SK-N-MC (cell line): Measurements from ENCODE around the gene ZEB2.

Source experiments
- EZH2 ChIP-seq: fragments of 200-600 bp; sonication (generic); IDR thresholded peaks from one replicate; pipeline ENCODE4 v1.6.1; 2017; ENCODE audit warnings: antibody characterized with exemption
- FOXP2 ChIP-seq: optimal IDR thresholded peaks from 2 replicates; pipeline ENCODE3; 2011; ENCODE audit warnings: mild to moderate bottlenecking, moderate library complexity; ENCODE audit not compliant: insufficient read depth; ENCODE audit errors: extremely low read length, control extremely low read depth
- POLR2AphosphoS5 ChIP-seq: IDR thresholded peaks from 2 replicates; pipeline ENCODE4 v1.6.1; 2012; ENCODE audit warnings: mild to moderate bottlenecking, low read depth, low read length, borderline replicate concordance

DNA sequence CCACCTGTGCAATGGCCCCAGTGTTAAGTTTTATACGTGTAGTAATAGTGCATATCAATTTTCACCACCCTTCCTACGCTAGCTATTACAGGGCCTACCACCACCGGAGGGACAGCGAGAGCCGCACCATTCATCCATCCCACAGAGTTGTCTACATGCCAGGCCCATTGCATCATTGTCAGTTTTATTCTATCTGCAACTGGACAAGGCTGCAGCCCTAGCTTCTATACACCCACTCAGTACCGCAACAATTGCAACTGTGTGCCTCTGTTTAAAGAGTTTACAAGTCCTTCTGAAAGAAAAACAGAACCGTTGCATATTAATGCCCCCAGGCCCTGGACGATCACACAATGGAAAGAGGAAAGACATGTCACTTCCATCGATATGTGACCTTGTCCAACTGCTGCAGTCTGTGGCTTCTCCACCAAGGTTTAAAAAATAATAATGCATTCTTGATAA, 58.6 kb downstream of the ZEB2 start:
- TF ChIP-seq POLR2AphosphoS5 (no peak), EZH2 (no peak), FOXP2 (no peak)
